ENCODE measurements around the gene KLK12.

Gene KLK12

GRCh38 chr19:51001515-51001914 lies 33.3 kb downstream of the KLK12 start, which contains the start of gene KLK8 (continued):
- TF ChIP-seq SNAI2 (CRISPR knock-in tag; IDR thresholded peaks at IDR 0.05) = no peak

GRCh38 chr19:51000981-51001380 lies 33.8 kb downstream of the KLK12 start:
- no peak for ATAC-seq
- TF ChIP-seq ZFP3 (CRISPR knock-in tag; IDR thresholded peaks at IDR 0.05) = no peak
- no peak for TF ChIP-seq POU6F1 (CRISPR knock-in tag; IDR thresholded peaks at IDR 0.05; ENCODE audit: borderline replicate concordance, low read depth)
- TF ChIP-seq TCF4 (CRISPR knock-in tag; IDR thresholded peaks at IDR 0.05; ENCODE audit: borderline replicate concordance) = no peak
- TF ChIP-seq CSRNP3 (CRISPR knock-in tag; IDR thresholded peaks at IDR 0.05) = no peak
- no peak for TF ChIP-seq ZC3H10 (CRISPR knock-in tag; IDR thresholded peaks at IDR 0.05)
- no peak for TF ChIP-seq ZFP30 (CRISPR knock-in tag; IDR thresholded peaks at IDR 0.05)
- TF ChIP-seq ISL1 (CRISPR knock-in tag; IDR thresholded peaks at IDR 0.05) = no peak

DNA sequence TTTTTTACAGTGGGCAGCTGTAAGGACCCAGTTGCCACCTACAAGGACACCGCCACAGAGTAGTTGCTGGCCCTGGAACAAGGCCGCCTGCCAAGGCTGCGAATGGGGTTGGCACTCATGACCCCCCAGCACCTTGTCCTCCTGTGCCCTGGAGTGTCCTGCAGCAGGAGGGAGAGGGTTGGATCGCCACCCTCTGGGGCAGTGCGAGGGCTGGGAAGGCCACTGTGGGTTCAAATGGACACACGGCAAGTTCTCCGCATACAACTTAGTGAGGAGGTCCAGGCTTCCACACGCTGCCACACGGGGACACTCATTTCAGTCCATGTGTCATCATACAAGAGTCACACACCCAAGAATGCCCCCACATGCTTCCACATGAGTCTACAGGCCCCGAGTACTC lies 34.4 kb downstream of the KLK12 start:
- ATAC-seq = no peak
- TF ChIP-seq ZNF8 (CRISPR knock-in tag; IDR thresholded peaks at IDR 0.05) (no peak), ZNF70 (CRISPR knock-in tag; IDR thresholded peaks at IDR 0.05) (no peak), ARNTL (CRISPR knock-in tag; IDR thresholded peaks at IDR 0.05; ENCODE audit: borderline replicate concordance, low read depth) (no peak), CSDC2 (CRISPR knock-in tag; IDR thresholded peaks at IDR 0.05) (no peak), ZFP30 (CRISPR knock-in tag; IDR thresholded peaks at IDR 0.05) (no peak), ZFP3 (CRISPR knock-in tag; IDR thresholded peaks at IDR 0.05) (no peak), TSHZ2 (CRISPR knock-in tag; IDR thresholded peaks at IDR 0.05) (no peak)

DNA sequence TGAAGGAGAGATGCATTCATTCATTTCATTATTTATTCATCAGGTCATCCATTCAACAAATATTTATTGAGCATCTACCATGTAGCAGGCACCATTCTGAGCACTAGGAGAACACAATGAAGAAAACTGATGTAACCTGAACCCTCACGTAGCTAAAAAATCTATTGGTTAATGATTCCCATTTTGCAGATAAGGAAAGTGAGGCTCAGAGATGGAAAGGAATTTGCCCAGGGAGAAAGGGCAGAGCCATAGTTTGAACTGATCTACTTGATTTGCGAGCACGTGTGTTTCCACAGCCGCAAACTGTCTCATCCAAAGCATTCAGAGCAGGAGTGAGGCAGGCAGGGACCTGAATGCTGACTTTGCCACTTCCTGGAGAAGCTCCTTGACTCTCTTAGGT lies 36.1 kb downstream of the KLK12 start:
- ATAC-seq = no peak
- TF ChIP-seq ARNTL (CRISPR knock-in tag; IDR thresholded peaks at IDR 0.05; ENCODE audit: borderline replicate concordance, low read depth) = no peak
- TF ChIP-seq TOX (CRISPR knock-in tag; IDR thresholded peaks at IDR 0.05; ENCODE audit: borderline replicate concordance) = no peak
- TF ChIP-seq ZNF8 (CRISPR knock-in tag; IDR thresholded peaks at IDR 0.05) = no peak
- TF ChIP-seq ZFP3 (CRISPR knock-in tag; IDR thresholded peaks at IDR 0.05) = no peak
- TF ChIP-seq, protein P1, sequence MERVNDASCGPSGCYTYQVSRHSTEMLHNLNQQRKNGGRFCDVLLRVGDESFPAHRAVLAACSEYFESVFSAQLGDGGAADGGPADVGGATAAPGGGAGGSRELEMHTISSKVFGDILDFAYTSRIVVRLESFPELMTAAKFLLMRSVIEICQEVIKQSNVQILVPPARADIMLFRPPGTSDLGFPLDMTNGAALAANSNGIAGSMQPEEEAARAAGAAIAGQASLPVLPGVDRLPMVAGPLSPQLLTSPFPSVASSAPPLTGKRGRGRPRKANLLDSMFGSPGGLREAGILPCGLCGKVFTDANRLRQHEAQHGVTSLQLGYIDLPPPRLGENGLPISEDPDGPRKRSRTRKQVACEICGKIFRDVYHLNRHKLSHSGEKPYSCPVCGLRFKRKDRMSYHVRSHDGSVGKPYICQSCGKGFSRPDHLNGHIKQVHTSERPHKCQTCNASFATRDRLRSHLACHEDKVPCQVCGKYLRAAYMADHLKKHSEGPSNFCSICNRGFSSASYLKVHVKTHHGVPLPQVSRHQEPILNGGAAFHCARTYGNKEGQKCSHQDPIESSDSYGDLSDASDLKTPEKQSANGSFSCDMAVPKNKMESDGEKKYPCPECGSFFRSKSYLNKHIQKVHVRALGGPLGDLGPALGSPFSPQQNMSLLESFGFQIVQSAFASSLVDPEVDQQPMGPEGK (CRISPR knock-in tag; IDR thresholded peaks at IDR 0.05; ENCODE audit: borderline replicate concordance) = no peak
- TF ChIP-seq POU6F1 (CRISPR knock-in tag; IDR thresholded peaks at IDR 0.05; ENCODE audit: borderline replicate concordance, low read depth) = no peak
- no peak for TF ChIP-seq ESRRG (CRISPR knock-in tag; IDR thresholded peaks at IDR 0.05)
- no peak for TF ChIP-seq TSHZ2 (CRISPR knock-in tag; IDR thresholded peaks at IDR 0.05)
- no peak for TF ChIP-seq TCF4 (CRISPR knock-in tag; IDR thresholded peaks at IDR 0.05; ENCODE audit: borderline replicate concordance)
- no peak for TF ChIP-seq SNAI2 (CRISPR knock-in tag; IDR thresholded peaks at IDR 0.05)
- TF ChIP-seq, protein P2, sequence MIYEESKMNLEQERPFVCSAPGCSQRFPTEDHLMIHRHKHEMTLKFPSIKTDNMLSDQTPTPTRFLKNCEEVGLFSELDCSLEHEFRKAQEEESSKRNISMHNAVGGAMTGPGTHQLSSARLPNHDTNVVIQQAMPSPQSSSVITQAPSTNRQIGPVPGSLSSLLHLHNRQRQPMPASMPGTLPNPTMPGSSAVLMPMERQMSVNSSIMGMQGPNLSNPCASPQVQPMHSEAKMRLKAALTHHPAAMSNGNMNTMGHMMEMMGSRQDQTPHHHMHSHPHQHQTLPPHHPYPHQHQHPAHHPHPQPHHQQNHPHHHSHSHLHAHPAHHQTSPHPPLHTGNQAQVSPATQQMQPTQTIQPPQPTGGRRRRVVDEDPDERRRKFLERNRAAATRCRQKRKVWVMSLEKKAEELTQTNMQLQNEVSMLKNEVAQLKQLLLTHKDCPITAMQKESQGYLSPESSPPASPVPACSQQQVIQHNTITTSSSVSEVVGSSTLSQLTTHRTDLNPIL (CRISPR knock-in tag; IDR thresholded peaks at IDR 0.05; ENCODE audit: low read depth) = no peak
- TF ChIP-seq GLIS3 (CRISPR knock-in tag; IDR thresholded peaks at IDR 0.05) = no peak
- no peak for TF ChIP-seq BACH2 (CRISPR knock-in tag; IDR thresholded peaks at IDR 0.05; ENCODE audit: borderline replicate concordance)
- TF ChIP-seq CSDC2 (CRISPR knock-in tag; IDR thresholded peaks at IDR 0.05) = no peak
- no peak for TF ChIP-seq PPARA (CRISPR knock-in tag; IDR thresholded peaks at IDR 0.05; ENCODE audit: borderline replicate concordance)
- TF ChIP-seq OSR1 (CRISPR knock-in tag; IDR thresholded peaks at IDR 0.05) = no peak
